NT2/D1 (cell line): ENCODE data around the gene SCIN.

Source experiments
- SUZ12 ChIP-seq: IDR thresholded peaks from 2 replicates; pipeline ENCODE4 v1.6.1; 2011; ENCODE audit not compliant: insufficient read length, insufficient read depth; ENCODE audit errors: extremely low read depth
- YY1 ChIP-seq: IDR thresholded peaks from 2 replicates; pipeline ENCODE4 v1.6.1; 2011; ENCODE audit not compliant: insufficient read length, insufficient read depth
- ZNF274 ChIP-seq: IDR thresholded peaks from 2 replicates; pipeline ENCODE4 v1.6.1; 2011; ENCODE audit warnings: mild to moderate bottlenecking, low read depth, low read length

DNA sequence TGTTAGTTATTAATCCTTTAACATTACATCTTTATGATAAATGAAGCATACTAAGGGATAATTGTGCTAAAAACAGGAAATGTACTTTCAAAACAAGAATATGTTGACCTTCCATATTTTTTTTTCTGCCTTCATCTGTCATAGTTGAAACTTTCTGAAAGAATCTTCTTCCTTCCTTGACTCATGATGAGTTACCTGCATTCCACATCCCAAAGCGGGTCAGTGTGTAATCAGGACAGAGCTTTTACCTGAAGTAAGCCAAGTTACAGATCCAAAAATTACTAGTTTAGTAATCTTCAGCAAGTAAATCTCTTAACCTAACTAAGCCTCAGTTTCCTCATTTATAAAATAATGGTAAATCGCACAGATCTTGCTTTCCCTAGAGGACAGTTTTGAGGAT, 103.5 kb downstream of the SCIN start:
- TF ChIP-seq YY1 (no peak), SUZ12 (no peak), ZNF274 (no peak)
